CD1c-positive myeloid dendritic cell (primary cell): Measurements from ENCODE around the gene ASIP.
"Not testable (repeated sequence)": the region's sequence is repeated elsewhere in the genome, so short reads cannot be mapped to it uniquely, and the experiment has no call there.

Source experiments
- DNase-seq: peaks from one replicate; pipeline ENCODE4 v3.0.0-alpha.2; 2016; ENCODE audit errors: extremely low spot score

ASIP gene

DNA sequence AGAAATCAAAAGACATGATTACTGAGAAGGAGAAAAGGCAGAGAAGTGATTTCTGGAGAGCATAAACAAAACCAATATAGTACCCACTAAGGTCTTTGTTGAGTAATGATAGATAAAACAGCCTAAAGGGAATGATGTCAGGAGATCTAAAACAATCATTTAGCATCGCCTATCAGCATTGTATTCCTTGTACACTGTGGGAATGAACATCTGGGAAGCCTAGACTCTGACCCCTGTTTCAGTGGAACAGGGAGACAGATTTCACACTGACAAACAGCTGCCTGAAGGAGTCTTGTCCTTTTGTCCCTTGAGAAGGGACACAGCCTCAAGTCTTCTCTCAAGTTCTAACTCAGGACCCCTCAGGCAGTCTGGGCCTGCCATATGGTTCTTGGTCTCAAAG lies 1.7 kb downstream of the ASIP start:
- DNase-seq: no peak

DNA sequence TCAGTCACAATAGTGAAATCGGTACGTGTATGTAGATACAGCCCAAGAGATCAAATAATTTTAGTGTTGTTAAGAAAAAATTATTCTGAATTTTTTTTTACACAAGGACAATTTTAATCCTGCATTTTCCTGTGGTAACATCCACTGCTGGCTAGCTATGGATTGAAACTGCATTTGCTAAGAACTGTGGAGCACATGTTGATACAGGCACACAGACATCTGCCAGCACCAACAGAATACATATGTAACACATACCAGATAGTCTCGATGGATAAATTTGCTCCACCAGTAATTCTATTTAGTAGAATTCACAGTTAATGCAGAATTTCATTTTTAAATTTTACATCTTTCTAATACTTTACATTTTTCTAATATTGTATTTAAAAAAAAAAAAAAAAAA lies 2.2 kb downstream of the ASIP start:
- no peak for DNase-seq

DNA sequence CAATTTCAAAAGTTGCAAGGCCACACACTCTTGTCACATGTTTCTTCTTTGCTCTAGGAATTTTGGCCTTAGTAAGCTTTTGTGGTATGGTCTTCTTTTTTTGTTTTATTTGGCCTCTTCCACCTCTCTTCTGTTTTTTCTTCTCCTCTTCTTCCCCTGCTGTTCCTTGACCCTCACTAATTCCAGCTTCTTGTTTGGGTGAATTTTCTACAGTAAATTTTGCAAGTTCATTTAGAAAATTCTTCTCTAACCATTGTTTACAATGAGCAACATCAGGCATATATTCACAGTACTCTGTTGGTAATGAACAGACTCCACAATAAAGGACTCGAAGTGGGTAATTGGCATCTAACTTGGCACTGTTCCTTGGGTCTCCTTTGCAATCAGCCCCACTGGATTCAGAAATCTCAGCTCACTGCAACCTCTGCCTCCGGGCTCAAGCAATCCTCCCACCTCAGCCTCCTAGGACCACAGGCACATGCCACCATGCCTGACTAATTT lies 5.0 kb downstream of the ASIP start:
- DNase-seq: no peak

DNA sequence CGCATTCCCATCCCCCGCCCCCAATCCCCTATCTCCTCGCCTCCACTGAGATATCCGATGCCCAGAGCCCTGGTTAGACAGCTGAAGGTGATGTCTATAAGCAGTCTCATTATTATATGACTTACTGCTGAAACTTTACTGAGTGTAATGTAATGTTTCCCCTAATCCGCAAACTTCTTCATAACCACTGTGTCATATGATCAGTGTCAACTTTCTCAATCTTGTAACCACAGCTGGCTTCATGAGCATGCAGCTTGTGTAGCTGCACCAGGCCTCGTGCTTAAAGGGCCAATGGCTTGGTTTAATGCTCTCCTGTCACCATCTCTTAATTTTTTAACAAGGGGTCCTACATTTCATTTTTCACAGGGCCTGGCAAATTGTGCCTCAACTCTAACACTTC lies 8.1 kb downstream of the ASIP start:
- peak; percentile 88 for DNase-seq

DNA sequence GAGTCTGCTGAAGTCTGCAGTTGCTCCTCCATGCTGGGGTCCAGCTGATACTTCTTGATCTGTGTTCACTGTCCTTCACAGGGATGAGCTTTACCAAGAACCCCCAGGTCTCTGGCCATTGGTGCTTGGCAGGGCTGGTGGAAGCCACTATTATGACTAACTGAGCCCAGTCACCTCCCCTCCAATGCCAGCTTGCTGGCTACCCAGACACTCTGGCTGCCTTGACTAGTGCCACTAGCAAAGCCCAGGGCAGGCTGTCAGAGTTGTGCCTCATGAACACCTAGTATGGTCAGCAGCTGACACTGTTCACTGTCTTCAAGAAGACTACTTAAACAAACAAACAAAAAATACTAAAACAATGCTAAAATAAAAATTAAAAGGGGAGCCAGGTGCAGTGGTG lies 8.8 kb downstream of the ASIP start:
- DNase-seq: no peak

DNA sequence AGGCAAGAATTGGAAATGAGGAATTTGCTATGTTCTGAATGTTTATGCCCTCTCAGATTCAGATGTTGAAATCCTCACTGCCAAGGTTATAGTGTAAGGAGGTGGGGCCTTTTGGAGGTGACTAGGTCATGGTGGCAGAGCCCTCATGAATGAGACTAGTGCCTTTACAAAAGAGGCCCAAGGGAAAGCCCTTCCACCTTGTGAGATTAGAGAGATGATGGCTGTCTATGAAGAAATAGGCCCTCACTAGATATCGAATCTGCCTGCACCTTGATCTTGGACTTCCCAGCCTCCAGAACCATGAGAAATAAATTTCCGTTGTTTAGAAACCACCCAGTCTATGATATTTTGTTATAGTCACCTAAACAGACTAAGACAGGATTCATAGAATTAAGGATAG lies 10.4 kb downstream of the ASIP start:
- peak; percentile 26 for DNase-seq

DNA sequence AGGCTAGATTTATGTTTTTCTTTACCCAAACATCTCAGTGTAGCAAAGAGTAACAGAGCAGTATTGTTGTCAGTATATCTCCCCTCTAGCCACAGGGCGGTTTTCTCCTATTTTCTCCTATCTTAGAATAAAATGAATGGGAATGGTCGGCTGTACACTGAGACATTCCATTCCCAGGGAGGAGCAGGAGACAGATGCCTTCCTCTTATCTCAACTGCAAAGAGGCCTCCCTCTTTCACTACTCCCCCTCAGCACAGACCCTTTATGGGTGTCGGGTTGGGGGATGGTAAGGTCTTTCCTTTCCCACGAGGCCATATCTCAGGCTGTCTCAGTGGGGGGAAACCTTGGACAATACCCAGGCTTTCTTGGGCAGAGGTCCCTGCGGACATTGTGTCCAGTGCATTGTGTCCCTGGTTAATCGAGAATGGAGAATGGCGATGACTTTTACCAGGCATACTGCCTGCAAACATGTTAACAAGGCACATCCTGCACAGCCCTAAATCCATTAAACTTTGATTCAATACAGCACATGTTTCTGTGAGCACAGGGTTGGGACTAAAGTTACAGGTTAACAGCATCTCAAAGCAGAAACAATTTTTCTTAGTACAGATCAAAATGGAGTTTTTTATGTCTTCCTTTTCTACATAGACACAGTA lies 11.3 kb downstream of the ASIP start:
- not testable (repeated sequence) for DNase-seq

DNA sequence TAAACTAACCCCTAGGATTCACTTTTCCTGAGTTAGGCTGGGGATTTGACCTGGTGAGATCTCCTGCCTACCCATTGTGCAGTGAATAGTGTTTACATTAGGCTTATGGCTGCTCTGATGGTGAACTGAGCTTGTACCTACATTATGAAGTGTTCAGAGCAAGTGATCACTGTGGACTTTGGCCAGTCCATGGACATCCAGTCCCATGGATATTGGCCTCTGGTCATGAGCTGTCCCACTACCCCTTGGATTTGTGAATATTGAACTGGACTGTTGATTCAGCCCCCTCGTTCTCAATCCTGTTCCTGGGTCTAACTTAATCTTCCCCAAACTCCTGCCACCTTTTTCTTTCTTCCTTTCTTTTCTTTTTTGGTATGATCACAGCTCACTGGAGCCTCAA lies 13.8 kb downstream of the ASIP start:
- no peak for DNase-seq

DNA sequence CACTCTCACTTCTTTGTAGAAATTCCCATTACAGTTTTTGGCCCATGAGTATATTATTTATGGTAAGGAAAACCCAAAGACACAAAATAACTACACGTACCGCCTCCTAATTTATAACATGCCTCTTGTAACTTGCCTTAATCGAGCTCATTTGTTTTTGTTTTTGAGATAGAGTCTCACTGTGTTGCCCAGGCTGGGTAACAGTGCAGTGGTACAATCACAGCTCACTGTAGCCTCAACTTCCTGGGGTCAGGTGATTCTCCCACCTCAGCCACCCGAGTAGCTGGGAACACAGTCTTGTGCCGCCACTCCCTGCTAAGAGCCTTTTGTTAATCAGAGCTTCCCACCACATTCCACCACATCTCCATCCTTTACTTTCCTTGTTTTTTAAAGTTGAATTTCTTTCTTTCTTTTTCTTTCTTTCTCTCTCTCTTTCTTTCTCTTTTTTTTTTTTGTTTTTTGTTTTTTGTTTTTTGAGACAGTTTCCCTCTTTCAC lies 15.5 kb downstream of the ASIP start:
- DNase-seq: no peak

DNA sequence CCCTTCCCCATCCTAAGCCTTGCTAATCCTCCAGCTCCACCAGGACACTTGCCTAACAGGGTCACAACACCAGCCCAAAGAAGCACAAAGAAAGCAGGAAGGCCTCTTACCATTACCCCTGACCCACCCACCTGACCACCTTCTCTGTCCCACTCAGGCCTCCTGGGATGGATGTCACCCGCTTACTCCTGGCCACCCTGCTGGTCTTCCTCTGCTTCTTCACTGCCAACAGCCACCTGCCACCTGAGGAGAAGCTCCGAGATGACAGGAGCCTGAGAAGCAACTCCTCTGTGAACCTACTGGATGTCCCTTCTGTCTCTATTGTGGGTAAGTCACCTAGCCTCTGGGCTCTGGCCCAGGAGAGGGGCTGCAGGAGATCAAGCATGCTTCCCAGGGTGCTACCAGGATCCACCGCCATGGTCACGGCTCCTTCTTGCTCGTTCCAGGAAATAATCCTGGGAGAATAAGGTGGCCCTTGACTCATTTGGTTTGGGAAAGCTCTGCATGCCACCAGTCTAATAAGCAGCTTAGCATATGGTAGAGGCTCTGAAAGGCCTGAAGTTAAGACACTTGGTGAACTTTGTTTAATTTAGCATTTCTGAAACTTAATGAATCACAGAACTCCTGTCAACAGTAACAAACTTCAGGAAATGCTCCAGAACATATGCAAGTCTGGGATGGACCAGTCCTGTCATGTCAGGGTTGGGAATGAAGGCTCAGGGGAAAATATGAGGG lies 19.2 kb downstream of the ASIP start:
- DNase-seq: no peak

DNA sequence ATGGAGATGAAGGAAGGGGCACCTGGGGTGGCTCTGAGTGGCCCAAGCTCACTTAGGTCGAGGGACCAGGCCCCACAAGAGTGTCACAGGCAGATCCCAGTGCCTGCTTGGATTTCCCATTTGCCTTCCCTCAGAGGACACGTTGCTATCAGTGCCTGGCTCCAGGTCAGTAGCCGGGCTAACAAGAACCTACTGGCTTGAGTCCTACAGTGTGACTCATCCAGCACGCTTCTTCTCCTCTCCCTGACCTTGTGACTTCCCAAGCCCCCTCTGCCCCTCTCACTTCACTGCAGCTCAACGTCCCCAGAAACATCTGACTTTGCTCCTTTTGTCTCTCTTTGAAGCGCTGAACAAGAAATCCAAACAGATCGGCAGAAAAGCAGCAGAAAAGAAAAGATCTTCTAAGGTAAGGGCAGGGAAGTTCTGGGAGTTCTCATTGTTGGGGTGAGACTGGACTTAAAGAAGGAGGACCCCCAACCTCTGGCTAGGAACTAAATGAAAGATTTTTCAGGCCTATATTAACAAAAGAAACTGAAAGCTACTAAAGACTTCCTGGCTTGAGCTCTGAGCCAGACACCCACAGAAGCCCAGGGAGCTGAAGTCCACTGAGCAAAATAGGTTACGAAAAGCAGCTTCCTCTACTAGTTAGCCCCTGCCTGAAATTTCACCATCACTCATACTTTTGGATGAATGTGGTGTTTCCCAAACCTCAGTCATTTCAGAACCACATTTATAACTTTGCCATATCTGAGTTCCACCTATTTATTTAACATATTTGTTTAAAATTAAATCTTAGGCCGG lies 21.5 kb downstream of the ASIP start:
- peak; percentile 77 for DNase-seq

DNA sequence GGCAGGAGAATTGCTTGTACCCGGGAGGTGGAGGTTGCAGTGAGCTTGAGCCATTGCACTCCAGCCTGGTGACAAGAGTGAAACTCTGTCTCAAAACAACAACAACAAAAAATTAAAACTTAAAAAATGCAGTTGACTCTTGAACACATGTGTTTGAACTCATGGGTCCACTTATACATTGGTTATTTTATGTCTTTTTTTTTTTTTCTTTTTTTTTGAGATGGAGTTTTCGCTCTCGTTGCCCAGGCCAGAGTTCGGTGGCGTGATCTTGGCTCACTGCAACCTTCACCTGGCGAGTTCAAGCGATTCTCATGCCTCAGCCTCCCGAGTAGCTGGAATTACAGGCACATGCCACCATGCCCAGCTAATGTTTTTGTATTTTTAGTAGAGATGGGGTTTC lies 22.2 kb downstream of the ASIP start:
- not testable (repeated sequence) for DNase-seq

DNA sequence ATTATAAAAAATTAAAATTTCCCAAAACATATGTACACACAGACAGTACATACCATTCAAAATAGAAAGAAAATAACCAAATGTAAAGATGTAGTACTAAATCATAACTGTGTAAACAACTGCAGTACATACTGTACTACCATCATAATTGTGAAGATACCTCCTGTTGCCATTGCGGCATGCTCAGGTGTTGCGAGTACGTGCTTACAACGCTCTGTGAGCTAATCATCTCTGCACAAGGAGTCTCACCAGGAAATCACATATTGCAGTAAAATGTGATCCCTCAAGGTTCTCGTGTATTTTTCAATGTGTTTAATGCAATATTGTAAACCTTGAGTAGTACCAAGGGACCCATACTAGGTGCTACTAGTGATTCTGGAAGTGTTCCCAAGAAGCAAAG lies 22.9 kb downstream of the ASIP start:
- DNase-seq: no peak

DNA sequence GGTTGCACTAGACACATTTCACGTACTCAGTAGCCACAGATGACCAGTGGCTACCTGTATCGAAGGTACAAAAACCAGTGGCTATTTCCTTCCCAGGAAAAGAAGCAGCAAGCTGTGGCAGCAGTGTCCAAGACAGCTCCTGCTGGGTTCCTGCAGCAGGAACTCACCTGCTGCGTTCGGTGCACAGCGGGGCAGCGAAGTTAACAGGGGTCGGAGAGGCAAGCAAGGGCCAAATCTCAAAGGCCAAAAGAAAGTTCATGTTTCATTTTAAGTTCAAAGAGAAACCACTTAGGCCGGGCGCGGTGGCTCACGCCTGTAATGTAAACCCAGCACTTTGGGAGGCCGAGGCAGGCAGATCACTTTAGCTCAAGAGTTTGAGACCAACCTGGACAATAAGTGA lies 26.9 kb downstream of the ASIP start:
- no peak for DNase-seq

DNA sequence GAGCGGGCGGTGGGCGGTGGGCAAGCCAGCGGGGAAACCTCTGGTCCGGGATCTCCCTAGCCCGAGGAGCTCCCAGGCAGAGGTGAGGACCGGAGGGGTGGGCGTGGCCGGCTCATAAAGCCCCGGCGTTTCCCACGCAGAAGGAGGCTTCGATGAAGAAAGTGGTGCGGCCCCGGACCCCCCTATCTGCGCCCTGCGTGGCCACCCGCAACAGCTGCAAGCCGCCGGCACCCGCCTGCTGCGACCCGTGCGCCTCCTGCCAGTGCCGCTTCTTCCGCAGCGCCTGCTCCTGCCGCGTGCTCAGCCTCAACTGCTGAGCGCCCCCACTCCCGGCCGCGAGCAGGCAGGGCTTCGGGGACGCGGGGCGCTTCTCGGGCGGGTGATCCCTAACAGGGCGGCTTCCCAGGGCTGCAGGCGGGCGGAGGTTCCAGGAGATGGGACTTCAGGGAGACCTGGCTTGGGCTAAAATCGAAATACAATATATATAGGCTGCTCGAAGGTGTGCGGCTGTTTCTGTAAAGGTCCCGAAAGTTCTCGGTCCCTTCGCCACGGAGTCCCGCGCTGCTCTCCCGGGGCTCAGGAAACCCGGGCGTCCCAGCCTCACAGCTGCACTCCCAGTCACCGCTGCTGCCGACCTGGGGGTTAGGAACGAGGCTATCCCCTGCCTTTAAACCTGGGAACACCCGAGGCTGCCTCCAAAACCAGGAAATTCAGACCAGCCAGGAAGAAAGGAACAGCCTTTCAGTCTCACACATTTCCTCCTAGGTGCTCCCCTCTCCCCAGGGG lies 27.8 kb downstream of the ASIP start:
- peak; percentile 38 for DNase-seq

DNA sequence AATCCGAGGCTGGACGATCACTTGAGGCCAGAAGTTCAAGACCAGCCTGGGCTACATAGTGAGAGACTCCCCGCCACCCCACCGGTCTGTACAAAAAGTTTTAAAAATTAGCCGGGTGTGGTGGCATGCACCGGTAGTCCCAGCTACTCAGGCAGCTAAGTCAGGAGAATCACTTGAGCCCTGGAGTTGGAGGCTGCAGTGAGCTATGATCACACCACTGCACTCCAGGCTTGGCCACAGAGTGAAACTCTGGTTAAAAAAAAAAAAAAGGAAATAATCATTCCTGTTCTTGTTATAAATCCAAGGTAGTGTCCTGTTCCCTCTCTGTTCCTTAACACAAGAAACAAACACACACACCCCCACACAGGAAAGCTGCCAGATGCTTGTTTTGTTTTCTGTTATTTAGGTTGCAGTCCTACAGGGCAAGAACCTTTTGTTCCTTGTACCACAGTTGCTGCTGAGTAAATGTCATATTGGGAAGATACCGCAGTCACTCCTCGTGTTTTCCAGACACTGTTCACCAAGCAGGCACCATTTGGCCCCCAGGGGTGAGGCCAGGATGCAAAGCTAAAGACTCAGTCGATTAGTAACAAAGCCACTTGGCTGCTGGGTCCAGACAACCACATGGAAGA lies 28.9 kb downstream of the ASIP start:
- DNase-seq: peak; percentile 43

DNA sequence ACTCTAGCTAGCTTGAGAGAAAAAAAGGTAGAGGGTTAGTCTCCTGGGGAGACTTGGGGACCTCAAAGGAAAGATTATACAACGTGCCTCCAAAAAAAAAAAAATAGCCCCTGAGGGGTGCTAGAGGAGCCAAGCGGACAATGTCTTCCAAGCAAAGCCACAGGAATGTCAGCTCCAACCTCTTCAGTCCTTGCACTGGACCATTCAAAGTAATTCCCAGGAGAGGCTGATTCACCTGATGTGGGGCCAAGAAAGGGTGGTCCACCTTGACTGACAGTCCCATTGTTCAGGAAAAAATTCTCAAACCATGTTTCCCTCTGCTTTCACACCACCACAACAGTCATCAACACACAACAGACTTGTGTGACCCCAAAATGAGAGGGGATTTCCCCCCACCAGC lies 30.7 kb downstream of the ASIP start:
- no peak for DNase-seq

DNA sequence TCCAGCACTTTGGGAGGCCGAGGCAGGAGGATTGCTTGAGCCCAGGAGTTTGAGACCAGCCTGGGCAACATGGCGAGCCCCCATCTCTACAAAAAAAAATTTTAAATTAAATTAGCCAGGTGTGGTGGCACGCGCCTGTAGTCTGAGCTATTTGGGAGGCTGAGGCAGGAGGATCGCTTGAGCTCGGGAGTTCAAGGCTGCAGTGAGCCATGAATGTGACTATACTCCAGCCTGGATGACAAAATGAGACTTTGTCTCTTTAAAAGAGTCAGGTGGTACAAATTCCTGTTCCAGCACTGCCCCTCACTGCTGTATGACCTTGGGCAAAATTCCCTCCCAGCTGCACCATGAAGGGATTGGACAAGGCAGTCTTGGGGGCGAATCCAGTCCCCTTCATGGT lies 33.5 kb downstream of the ASIP start:
- DNase-seq: no peak

DNA sequence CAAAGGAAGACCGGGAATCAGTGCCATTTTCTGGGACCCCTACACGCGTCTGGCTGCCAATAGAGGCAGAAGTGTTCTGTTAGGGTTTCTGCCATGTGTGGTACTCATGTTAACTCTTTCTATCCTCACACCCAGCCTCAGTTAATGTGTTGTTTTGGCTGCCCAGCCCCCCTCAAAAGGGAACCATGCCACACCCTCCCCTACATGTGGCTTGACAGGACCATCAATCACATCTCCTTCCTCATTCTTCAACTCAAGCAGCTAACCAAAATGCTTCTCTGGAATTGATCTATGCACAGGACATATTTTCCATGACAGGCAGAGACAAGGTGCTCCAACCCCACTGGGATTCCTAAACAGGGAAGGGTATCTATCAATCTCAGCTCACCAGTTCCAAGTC lies 40.0 kb downstream of the ASIP start:
- no peak for DNase-seq

DNA sequence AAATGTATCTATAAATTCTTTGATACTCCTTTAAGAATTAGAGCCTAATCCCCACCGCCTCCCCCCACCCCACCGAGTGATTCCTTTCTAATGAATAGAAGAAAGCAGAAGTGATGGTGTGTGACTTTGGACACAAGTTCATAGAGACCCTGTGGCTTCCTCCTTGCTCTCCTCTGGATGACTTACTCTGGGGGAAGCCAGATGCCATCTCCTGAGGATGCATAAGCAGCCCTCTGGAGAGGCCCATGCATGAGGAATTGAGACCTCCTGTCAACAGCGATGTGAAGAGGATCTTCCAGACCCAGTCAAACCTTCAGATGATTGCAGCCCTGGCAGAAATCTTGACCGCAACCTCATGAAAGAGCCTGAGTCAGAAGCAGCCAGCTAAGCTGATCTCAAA lies 40.8 kb downstream of the ASIP start:
- DNase-seq: peak; percentile 33

DNA sequence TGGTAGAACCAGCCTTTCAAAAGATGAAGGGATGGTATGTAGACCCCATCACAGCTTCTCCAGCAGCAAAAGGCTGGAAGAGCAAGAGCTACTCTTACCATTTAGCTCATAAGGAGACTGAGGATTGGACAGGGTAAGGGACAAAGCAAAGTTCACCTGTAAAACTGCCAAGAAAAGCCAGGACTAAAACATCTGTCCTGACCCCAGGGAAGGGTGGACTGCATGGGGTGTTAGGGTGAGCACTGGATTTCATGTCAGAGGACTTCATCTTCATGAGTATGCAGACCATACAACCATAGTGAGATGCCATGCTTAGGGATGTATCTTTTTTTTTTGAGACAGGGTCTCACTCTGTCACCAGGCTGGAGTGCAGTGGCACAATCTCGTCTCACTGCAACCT lies 42.6 kb downstream of the ASIP start:
- no peak for DNase-seq
